Upper lobe of right lung (tissue), 1 donor: ENCODE measurements around the gene MOSMO. TPM values are rescaled to one million over a fixed set of nuclear protein-coding genes. Genes with fewer than 3 reads are reported as not detected.

ENCODE experiments used
- ATAC-seq: fragments of 200-7000 bp; cut with Tn5 transposase; one replicate; pipeline ENCODE4 v1.9.1; 2020; ENCODE audit warnings: mild to moderate bottlenecking, moderate library complexity
- DNase-seq: peaks from one replicate; pipeline ENCODE4 v3.0.0-alpha.2; 2020
- H3K27ac ChIP-seq: fragments of 200-600 bp; one replicate; pipeline ENCODE4 v1.8.0; 2022
- H3K27me3 ChIP-seq: fragments of 200-600 bp; one replicate; pipeline ENCODE4 v1.8.0; 2022; ENCODE audit warnings: mild to moderate bottlenecking
- H3K36me3 ChIP-seq: fragments of 200-600 bp; one replicate; pipeline ENCODE4 v1.8.0; 2022
- H3K4me1 ChIP-seq: fragments of 200-600 bp; one replicate; pipeline ENCODE4 v1.8.0; 2022
- H3K4me3 ChIP-seq: fragments of 200-600 bp; one replicate; pipeline ENCODE4 v1.8.0; 2022; ENCODE audit warnings: mild to moderate bottlenecking
- H3K9me3 ChIP-seq: fragments of 200-600 bp; one replicate; pipeline ENCODE4 v1.8.0; 2022
- CTCF ChIP-seq: fragments of 200-600 bp; IDR thresholded peaks from one replicate; pipeline ENCODE4 v1.8.0; 2022; ENCODE audit warnings: antibody characterized with exemption
- intact Hi-C: fragments of 100-400 bp; cut with DNase I; formaldehyde crosslinking; loops from one replicate; pipeline ENCODE4 v1.11.0; 2022
- total RNA-seq: library from RNA; stranded (reverse); fragmentation: NEBNext Ultra II Directional; extraction: Animal tissue kit (Norgen Biotek cat#: 25700); gene quantifications from one replicate; pipeline ENCODE4 v1.2.1, GENCODE V29; 2021
- donor health status: DM: no; HTN: yes; CAD: no; lungs with severe emphysema.

The MOSMO gene
- total RNA-seq, 1 donor from 2014 or later: 11.4 TPM

GRCh38 chr16:22063888-22064467, 56.1 kb downstream of the MOSMO start:
- H3K36me3 ChIP-seq: no peaks in the 10 kb centered on the region
- no peaks in the 10 kb centered on the region for H3K4me1 ChIP-seq
- no peaks in the 10 kb centered on the region for H3K9me3 ChIP-seq
- intact Hi-C loops: no loop called here
- no peak overlapping the region for H3K4me3 ChIP-seq
- no peak for TF ChIP-seq CTCF
- no peak for ATAC-seq
- no peak for DNase-seq
- no peaks in the 10 kb centered on the region for H3K27me3 ChIP-seq
- no peak overlapping the region for H3K27ac ChIP-seq

DNA sequence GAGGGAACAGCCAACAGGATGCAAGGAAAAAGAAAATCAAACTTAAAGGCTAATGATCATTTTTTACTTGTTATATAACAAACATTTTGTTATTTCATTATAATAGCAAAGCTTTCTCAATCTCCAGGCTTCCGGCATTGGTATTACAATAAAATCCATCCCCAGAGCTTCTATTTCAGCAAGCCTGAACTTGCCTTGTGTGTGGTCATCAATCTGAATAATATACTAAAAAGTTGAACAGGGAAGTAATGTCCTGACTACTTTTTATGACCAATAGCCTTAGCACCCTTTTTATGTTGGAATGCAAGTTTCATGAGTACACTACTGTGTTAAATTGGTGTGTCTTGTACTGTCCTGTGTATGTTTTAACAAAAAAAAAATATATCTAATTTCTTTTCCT, 57.3 kb downstream of the MOSMO start:
- Histone ChIP-seq H3K27ac (no peak overlapping the region), H3K4me1 (no peaks in the 10 kb centered on the region), H3K36me3 (no peaks in the 10 kb centered on the region), H3K27me3 (no peaks in the 10 kb centered on the region), H3K4me3 (no peak overlapping the region), H3K9me3 (no peaks in the 10 kb centered on the region)
- intact Hi-C loops: no loop called here
- no peak for ATAC-seq
- no peak for DNase-seq
- TF ChIP-seq CTCF: no peak

GRCh38 chr16:22070361-22071330, 62.7 kb downstream of the MOSMO start:
- H3K27ac ChIP-seq: no peak overlapping the region
- H3K4me1 ChIP-seq: no peaks in the 10 kb centered on the region
- H3K4me3 ChIP-seq: no peak overlapping the region
- no peaks in the 10 kb centered on the region for H3K9me3 ChIP-seq
- intact Hi-C loops: no loop called here
- TF ChIP-seq CTCF: no peak
- DNase-seq (no peak), ATAC-seq (no peak)
- H3K27me3 ChIP-seq: no peaks in the 10 kb centered on the region
- no peaks in the 10 kb centered on the region for H3K36me3 ChIP-seq

DNA sequence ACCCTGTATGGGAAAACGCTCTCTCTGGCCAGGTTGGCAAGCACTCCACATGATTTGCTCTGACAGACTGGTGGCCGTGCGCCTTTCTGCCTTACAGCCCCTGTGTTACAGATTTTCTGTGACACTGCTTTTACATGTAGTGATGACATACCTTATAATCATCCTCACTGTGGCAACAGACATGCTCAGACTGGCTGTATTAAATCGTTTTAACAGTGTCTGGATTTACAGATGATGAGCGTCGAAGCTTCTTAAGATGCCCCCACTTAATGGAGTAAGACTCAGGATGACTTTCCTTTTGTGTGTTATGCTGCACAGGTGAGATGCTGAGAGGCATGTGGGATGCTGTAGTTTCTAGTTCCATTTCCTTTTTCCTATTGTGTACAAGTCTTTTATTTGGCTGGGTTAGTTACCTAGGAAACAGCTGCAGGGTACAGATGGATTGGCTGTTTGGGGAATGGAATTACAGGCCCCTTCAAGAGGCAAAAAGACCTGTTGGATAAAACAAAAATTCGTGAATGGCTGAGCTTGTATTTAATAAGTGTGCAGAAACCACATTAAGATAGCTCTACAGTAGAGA, 63.5 kb downstream of the MOSMO start:
- Histone ChIP-seq H3K27ac (no peak overlapping the region), H3K4me3 (no peak overlapping the region)
- ATAC-seq: no peak

GRCh38 chr16:22073350-22073749, 65.4 kb downstream of the MOSMO start:
- ATAC-seq (no peak), DNase-seq (no peak)
- intact Hi-C loops: no loop called here
- Histone ChIP-seq H3K4me3 (no peak overlapping the region), H3K27ac (no peak overlapping the region), H3K9me3 (no peaks in the 10 kb centered on the region), H3K27me3 (no peaks in the 10 kb centered on the region), H3K4me1 (no peaks in the 10 kb centered on the region), H3K36me3 (no peaks in the 10 kb centered on the region)
- no peak for TF ChIP-seq CTCF

More for the DNA sequence above, 63.5 kb downstream of the MOSMO start:
- Histone ChIP-seq H3K9me3 (no peaks in the 10 kb centered on the region), H3K27me3 (no peaks in the 10 kb centered on the region), H3K4me1 (no peaks in the 10 kb centered on the region), H3K36me3 (no peaks in the 10 kb centered on the region)
- intact Hi-C loops: no loop called here
- DNase-seq: no peak
- no peak for TF ChIP-seq CTCF
